SKM-1 (cell line): ENCODE results near the gene ASTN2.
"Not testable (repeated sequence)": the region's sequence is repeated elsewhere in the genome, so short reads cannot be mapped to it uniquely, and the experiment has no call there.

ENCODE experiments used
- DNase-seq: peaks from one replicate; lab custom pipeline; 2025; ENCODE audit not compliant: unreplicated experiment; lab: John Stamatoyannopoulos, UW

Gene ASTN2

DNA sequence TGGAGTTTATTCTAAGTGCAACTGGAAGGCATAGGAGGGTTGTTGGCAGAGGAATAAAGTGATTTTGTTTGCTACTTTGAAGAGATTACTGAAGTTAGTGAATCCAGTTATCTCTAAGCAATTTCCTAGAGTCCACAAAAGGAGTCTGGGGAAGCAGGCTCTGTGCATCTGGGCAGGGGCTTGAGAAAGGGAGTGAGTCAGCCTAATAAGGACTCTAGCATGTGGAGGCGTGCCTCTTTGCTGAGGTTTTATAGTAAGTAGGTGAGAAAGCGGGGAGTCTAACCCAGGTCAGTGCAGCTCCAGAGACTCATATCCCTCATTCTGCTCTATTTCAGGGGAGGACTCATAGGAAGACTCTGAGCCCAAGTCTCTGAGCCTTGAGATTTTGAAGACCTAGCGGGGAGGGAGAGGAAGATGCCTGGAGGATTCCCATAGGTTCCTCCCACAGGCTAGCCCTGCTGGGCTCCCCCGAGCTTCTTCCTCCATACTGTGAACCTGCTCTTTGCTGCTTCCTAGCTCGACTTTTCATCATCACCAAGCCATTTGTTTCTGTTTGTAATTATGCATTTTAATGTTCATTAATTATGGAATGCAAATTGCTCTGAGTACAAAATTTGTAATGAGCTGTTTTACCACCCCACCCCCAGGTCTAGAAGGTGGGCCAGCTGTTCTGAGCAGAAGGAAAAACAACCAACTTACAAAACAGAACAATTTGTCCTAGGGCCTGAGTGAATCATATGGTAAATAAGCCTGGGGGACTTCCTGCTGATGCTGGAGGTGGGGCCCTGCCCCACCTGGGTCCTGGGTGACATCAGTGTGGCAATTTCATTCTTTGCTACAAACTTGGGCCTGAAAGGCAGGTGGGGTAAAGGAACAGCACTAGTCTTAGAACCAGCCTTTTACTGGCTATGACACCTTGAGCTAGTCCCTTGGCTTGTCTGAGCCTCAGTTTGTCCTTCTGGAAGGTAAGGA lies 577.6 kb downstream of the ASTN2 start:
- DNase-seq: no peak

DNA sequence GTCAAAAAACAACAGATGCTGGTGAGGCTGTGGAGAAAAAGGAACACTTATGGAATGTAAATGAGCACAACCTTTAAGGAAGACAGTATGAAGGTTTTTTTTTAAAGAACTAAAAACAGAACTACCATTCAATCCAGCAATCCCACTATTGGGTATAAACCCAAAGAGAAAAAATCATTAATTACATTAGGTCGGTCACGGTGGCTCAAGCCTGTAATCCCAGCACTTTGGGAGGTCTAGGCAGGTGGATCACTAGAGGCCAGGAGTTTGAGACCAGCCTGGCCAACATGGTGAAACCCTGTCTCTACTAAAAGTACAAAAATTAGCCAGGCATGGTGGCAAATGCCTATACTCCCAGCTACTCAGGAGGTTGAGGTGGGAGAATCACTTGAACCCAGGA lies 584.5 kb downstream of the ASTN2 start:
- not testable (repeated sequence) for DNase-seq

DNA sequence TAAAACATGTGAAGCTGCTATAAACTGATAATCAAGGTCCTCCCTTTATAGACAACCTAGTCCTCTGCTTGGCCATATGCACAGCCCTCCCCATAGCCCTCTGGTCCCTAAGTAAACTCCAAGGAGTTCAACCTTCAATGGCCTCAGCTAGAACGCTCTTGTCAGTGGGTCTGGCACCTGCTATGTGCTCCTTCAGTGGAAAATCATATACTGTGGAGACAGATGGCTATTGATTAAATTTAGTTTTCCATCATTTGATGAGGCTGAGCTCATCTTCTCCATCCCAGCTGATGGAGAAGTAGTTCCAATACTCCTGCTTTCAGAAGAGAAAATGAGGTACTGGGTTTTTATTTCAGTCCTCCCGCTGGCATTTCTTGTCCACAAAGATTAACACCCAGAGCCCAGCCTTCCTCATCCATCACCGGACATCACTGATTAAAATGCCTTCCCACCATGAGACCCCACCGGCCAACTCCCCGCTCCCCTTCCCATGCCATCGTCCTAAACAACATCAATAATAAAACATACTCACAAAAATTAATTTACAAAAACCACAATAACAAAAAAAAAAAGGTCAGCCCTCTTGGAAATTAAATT lies 593.1 kb downstream of the ASTN2 start:
- no peak for DNase-seq

DNA sequence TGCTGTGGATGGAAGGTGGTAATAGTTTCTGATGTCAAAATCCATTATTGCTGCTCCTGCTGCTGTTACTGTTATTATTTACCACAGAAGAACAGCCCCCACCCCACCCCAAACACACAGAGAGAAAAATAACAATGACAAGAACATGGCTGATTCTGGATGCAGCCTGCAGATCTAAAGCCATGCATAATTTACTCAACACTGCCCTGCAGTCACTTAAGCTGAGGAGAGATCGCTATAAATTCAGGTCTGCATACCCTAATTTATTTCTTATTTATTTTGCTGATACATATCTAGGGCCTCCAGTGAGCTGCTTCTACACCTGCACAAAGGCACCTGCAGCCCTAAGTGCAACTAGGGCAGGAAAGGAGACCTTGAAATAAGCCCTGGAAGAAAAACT lies 595.7 kb downstream of the ASTN2 start:
- no peak for DNase-seq

DNA sequence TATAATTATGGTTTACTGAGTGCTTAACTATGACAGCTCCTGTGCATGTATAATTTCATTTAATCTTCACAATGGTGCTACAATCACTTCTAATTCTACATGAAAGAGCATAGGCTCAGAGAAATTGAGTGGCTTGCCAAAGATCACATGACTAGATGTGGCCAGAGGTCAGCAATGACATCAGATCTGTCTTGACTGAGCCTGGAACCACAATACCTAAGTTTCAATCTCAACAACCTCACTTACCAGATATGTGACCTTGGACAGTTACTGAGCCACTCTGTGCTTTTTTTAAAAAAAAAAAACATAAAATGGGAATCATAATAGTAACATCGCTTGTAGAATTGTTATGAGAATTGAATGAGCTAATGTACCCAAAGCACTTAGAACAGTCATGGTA lies 597.1 kb downstream of the ASTN2 start:
- DNase-seq: no peak

DNA sequence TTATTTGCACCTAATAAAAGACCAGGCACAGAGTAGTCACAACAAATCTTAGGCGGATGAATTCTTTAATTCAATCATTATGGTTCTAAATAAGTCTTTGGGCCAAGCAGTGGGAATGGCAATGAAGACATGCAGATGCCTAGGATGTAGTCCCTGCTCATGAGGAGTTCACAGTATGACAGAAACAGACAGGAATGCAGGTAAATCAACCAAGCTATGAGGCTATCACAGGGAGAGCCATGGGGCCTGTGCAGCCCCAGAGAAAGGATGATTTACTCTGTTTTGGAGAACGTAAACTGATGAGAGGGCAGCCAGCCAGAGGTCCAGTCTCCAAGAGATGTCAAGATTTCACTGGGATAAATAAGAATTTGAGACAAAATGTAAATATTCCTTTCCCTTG lies 598.4 kb downstream of the ASTN2 start:
- no peak for DNase-seq

DNA sequence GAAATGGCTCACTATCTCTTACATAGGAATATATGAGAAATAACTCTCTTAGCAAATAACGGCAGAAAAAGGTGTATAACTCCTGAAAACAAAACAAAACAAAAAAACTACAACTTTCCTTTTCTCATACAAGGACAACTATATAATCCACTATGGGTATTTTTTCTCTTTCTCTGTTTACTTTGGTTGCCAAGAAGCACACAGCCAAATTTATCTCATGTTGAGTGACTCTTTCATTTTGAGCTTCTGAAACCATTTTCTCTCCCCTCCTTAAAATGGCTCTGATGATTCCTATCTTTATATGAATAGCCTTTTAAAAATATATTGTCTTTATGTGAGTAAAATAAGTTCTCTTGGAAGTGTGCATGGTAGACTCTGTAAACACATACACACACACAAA lies 599.0 kb downstream of the ASTN2 start:
- no peak for DNase-seq

DNA sequence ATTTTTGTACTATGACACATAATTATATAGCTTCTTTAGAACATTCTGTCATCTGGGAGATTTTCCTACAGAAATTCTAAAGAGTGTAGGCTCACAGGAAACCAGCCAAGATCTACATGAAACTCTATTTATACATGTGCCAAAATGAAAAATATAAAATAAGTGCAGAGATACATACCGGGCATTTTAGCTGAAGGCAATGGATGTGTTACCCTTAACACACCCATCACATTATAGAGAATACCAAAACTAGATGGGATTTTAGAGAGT lies 601.9 kb downstream of the ASTN2 start:
- DNase-seq: no peak

DNA sequence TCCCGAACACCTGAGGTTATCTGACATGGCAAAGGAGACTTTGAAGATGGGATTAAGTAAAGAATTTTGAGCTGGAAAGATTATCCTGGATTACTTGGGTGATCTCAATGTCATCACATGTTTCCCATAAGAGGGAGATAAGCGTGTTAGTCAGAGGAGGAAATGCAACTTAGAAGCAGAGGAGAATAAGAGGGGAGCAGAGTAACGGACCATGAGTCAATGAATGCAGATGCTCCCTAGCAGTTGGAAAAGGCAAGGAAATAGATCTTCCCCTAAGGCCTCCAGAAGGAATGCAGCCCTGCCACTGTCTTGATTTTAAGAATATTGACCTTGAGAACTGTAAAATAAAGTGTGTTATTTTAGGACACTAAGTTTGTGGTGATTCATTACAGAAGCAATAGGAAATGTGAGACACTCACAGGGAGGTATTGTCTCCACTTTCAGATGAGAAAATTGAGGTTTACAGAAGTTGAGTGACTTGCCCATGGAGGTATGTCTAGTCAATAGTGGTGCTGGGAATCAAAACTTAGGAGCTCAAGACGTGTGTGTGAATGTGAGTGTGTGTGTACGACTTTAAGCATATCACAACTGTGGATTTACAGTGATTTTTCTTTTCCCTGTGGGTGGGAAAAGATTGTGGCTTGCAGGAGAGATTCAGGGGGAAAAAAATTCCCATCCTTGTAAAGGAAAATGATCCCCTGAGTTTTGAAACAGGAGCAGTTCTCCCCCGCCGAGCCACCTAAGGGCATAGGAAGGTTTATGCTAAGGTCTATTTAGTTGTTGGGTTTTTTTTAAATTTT lies 602.4 kb downstream of the ASTN2 start:
- no peak for DNase-seq

DNA sequence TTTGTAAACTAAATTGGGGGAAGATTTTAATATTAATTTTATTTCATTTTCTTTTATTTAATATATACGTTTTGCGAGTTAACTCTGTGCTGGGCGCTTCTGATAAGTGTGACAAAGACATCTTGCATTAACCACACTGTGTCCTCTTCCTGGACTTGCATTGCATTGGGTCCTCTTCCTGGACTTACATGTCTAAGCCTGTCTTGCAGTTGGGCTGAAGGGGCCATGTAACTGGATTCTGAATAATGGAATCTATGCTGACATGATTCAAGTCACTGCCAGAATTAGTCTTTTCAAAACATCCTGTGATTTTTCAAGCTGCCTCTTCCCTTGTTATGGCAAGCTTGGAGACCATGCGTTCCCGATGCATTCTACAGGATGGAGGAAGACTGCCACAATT lies 605.2 kb downstream of the ASTN2 start:
- no peak for DNase-seq

DNA sequence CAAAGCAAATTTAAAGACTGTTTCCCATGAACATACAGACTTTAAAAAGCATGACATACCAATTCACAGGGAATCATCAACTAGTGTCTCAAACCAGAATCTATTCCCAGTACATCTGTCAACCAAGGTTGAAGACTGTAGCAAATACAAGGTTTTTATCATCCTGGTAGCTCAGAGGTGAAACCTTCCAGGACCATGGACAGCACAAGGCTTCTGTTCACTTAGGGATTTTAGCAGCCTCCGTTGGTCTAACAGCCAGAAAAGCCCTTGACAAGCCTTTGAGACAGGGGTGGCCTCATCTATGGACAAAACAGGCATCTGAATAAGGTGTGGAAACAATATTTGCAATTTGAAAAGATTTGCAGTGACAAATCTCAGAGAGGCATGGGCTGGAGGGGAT lies 608.8 kb downstream of the ASTN2 start:
- no peak for DNase-seq

DNA sequence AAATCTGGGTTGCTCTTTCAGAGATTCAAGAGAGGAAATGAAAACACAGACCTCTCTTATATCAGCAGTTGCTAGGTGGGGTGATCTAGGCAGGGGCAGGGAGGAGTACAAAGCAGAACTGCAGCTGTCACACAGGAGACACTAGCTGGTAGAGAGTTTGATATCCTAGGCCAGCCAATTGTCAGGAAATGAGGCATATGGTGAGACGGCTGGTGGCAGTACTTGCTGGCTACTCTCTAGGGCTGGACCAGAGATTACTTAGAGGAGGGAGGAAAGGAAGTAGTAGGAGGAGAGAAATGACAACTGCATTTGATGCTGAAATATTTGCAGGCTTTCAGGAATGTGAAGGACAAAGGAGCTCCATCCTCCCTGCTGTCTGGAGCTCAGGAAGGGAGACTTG lies 614.0 kb downstream of the ASTN2 start:
- no peak for DNase-seq

DNA sequence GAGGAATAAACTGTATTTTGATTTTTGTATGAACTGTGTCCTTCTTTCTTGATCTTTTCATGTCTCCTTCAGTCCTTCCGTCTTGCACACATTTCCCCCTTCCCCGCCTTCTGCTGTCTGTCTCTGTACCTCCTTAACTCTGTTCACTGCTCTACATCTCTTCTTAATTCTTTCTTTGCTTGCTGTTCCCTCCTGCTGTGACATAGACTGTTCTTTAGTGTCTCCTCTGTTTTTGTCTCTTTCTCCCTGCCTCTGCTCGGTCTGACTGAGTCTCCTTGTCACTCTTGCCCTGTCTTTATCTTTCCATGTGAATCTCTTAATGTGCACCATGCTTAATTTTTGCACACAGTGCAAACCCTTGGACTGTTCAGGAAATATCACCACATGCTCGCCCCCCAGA lies 614.8 kb downstream of the ASTN2 start:
- no peak for DNase-seq

DNA sequence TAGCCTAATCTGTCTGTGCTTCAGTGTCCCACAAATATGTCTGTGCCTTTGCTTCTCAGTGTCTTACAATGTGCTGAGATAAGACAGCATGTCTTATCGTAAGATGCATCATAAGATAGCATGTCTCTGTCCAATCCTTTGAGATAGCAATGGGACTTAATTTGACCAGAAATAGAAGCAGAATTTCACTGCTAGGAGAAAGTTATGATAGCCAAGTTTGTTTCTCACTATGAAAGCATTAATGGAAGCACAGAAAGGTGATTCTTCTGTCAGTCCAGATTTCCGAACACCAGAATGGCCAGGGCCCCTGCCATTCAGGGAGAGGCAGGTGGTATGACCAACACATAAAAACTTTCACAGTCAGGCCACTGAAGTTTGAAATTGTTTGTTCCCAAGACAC lies 616.3 kb downstream of the ASTN2 start:
- no peak for DNase-seq

DNA sequence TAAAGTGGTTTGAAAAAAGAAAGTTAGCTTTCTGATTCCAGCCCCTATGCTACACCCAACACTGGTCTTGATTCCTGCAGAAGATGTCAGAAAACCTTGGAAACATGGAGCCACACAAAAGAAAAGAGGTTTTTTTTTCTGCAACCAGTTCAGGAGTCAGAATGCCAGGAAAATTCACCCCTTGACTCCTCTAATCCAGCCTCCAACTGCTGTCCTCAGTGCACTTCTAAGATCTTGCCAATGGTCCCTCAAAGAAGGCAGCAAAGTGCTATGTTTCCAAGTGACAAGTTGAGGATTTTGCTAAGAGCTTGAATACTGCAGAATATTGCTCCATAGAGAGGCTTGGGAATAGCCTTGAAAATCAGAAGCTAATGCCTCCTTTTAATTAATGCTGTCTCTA lies 617.6 kb downstream of the ASTN2 start:
- no peak for DNase-seq

DNA sequence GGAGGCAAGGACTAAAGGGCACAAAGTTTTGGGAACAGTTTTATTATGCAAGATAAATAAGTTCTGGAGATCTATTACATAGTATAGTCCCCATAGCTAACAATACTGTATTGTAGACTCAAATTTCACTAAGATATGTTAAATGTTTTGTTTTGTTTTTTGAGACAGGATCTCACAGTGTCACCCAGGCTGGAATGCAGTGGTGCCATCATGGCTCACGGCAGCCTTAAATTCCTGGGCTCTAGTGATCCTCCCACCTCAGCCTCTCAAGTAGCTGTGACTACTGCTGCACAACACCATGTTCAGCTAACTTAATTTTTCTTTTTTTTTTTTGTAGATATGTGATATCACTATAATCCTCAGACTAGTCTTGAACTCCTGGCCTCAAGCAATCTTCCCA lies 618.2 kb downstream of the ASTN2 start:
- DNase-seq: no peak

DNA sequence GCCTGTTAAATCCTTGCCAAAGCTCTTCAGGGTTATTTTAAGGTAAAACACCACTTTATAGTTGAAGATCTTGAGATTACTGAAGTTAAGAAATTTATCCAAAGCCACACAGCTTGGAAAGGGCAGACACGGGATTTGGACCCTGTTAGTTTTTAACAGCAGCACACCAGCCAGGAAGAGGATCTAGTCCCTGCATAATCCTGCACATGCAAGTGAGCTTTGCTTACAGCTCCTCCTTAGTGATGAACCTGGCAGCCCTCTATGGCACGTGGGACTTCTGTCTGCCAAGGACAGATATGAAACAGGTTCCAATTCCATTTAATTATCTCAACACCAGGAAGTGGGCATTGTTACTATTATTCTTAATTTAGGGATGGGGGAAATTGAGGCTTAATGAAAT lies 619.0 kb downstream of the ASTN2 start:
- no peak for DNase-seq

DNA sequence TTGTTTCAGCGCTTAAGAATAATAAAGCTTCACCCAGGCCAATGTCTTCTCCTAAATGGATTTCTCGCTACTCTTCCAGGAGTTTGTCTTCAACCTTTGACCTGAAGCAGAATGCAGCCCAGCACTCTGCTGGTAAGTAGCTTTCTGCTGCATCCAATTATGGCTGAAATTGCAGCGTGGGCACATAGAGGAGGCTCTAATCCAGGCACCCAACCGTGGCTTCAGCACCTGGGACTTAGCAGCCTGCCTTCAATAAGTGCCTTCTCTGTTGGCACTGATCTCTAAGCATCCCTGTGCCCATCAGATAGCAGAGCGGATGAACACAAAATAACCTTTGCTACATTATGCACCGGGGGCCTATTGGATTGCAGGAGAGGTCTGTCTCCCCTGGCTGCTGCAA lies 622.6 kb downstream of the ASTN2 start:
- DNase-seq: no peak

DNA sequence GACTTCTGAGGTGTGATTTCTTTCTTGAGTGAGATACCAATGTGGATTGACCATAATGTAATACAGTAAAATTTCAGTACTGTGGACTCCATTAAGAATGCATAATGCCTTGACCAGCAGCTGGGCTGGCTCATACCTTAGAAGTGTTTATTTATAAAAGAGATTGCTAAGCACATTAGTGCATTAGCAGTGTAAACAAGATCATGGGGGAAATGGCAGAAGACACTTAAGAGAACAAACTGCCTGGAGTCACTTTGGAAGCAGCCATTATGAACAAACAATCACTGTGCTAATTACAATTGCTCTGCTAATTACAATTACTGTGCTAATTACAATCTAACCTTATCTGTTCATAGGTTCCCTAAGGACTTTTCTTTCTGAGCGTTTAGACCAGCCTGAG lies 623.5 kb downstream of the ASTN2 start:
- no peak for DNase-seq

DNA sequence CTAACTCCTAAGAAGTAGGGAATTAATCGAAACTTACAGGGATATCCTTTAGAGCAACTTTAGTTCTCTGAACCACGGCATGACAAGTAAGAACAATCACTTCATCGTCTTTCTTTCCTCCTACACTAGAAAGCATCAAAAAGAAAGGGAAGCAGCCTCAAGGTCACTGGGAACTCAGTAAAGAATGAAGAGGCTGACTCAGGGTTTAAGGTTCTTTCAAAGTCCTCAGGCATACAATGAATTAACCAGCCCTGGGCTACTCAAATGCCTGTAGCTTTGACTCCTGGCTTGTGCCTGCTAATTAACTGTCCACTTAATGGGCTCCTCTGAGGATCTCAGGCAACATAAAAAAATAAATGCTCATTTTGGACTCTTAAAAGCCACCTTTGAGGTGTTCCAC lies 625.8 kb downstream of the ASTN2 start:
- DNase-seq: no peak

DNA sequence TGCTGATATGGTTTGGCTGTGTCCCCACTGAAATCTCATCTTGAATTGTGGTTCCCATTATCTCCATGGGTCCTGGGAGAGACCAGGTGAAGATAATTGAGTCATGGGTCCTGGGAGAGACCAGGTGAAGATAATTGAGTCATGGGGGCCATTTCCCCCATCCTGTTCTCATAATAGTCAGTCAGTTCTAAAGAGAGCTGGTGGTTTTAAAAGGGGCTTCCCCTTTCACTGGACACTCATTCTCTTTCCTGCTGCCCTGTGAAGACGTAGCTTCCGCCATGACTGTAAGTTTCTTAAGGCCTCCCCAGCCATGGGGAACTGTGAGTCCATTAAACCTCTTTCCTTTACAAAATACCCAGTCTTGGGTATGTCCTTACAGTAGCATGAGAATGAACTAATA lies 628.1 kb downstream of the ASTN2 start:
- DNase-seq: no peak

DNA sequence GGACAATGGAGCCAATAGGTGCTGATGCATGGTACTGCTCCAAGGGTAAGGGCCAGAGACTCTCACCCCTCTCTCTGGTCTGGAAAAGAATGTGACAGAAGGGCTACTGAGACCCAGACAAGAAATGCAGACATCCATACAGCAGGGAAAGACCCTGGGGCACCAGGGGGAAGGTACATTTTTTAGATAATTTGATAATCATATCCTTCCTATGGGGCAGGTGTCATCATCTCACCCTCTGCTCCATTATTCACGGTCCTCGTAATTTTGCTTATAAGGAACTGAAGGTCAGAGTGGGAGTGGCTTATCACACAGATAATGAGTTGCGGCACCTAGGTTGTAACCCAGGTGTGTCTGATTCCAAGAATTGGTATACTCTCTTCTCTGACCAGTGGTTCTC lies 637.7 kb downstream of the ASTN2 start:
- no peak for DNase-seq
